Measurements from ENCODE around the gene SP9. TPM values are rescaled to one million over a fixed set of nuclear protein-coding genes. Genes with fewer than 3 reads are reported as not detected.
A peak's percentile ranks its signal among the peaks of the same experiment; 100 is the strongest.

Gene SP9
- total and polyA plus RNA-seq, 9 of the 15 experiments (the other 6 are each of a cell fraction or from before 2014, with no cell fraction given), result 0.04 to 0.23 (median 0.11) TPM; not detected in 3

DNA sequence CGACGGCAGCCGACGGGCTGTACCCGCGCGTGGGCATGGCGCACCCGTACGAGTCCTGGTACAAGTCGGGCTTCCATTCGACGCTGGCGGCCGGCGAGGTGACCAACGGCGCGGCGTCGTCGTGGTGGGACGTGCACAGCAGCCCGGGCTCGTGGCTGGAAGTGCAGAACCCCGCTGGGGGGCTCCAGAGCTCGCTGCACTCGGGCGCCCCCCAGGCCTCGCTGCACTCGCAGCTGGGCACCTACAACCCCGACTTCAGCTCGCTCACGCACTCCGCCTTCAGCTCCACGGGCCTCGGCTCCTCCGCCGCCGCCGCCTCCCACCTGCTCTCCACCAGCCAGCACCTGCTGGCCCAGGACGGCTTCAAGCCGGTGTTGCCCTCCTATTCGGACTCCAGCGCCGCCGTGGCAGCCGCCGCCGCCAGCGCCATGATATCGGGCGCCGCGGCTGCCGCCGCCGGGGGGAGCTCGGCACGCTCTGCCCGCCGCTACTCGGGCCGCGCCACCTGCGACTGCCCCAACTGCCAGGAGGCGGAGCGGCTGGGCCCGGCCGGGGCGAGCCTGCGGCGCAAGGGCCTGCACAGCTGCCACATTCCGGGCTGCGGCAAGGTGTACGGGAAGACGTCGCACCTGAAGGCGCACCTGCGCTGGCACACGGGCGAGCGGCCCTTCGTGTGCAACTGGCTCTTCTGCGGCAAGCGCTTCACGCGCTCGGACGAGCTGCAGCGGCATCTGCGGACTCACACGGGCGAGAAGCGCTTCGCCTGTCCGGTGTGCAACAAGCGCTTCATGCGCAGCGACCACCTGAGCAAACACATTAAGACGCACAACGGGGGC lies 2.0 kb downstream of the SP9 start:
- peaks cover 15 to 42% of the 10 kb centered on the region in 2 experiments; a peak in 3 of 5 replicates for H3K4me1 ChIP-seq (replicated peaks in 1 of 2; ENCODE audit: control insufficient read depth in 2 of 2, insufficient read depth in 2 of 2, low read length in 2 of 2)
- H3K9ac ChIP-seq (ENCODE audit: insufficient read depth in 1 of 2, low read depth in 2 of 2, low read length in 2 of 2), result peak overlapping the region; percentile 6 to 88; a peak in 2 of 4 replicates
- BruUV-seq (replicated peaks), result no TSS peak
- H3K27ac ChIP-seq (ENCODE audit: extremely low read depth, low read depth, low read length), result no peak overlapping the region
- in situ Hi-C loops (cut with MboI) (no loop called here), intact Hi-C loops (cut with micrococcal nuclease) (loop anchor here (5.0 to 10.0 kb wide), 3 partner anchors 89 to 454 kb away; partner anchors contain the start of genes OLA1 and SP3)
- ChIA-PET CTCF (ENCODE audit: low intra/inter-chr PET ratio) (interaction anchor here (0.8 to 5.2 kb wide), 2 partner anchors 179 to 301 kb away, joined by 3 to 44 read pairs; no protein-coding TSS in a partner anchor), POLR2A (interaction anchor here (0.6 to 1.3 kb wide), 6 partner anchors 11 to 1025 kb away, joined by 3 to 9 read pairs (median 4); no protein-coding TSS in a partner anchor)
- peak; percentile 58 for ATAC-seq
- WGBS (ENCODE audit: insufficient coverage, low coverage, missing lambda C conversion rate), result under 1% methylated on average over 87 of the region's 102 CpGs
- H3K36me3 ChIP-seq (ENCODE audit: control insufficient read depth, insufficient read depth, low read length), result no peaks in the 10 kb centered on the region
- H3K79me2 ChIP-seq (ENCODE audit: control insufficient read depth, insufficient read depth, low read length), result no peaks in the 10 kb centered on the region
- peaks cover 8% of the 10 kb centered on the region; the same call in 1 of the 2 replicates for H4K20me1 ChIP-seq (replicated peaks; ENCODE audit: control insufficient read depth, insufficient read depth, low read length)
- peak overlapping the region; percentile 77 for H3K4me2 ChIP-seq (ENCODE audit: insufficient read depth, low read length)
- DNase-seq (ENCODE audit: extremely low read depth in 1 of 4, low spot score in 3 of 4), result peak; percentile 69 to 79 (median 74)
- peak overlapping the region; percentile 87 for H2AFZ ChIP-seq (ENCODE audit: low read depth, low read length)
- H3K9me3 ChIP-seq (replicated peaks; ENCODE audit: control insufficient read depth, insufficient read depth, low read depth, low read length), result no peaks in the 10 kb centered on the region
- FAIRE-seq, result no peak
- H3K27me3 ChIP-seq (ENCODE audit: control insufficient read depth in 2 of 2, insufficient read depth in 2 of 2, low read length in 2 of 2), result peaks cover 24 to 49% of the 10 kb centered on the region in 2 experiments
- no peaks in the 10 kb centered on the region for H3K9me1 ChIP-seq (ENCODE audit: control insufficient read depth, insufficient read depth, low read length)
- peak overlapping the region; percentile 43 for H3K4me3 ChIP-seq
- TF ChIP-seq ZNF146 (CRISPR knock-in tag; IDR thresholded peaks at IDR 0.05; ENCODE audit: unreplicated experiment) (no peak), TAF9B (IDR thresholded peaks at IDR 0.05; ENCODE audit: partially characterized antibody) (no peak), CHD4 (IDR thresholded peaks at IDR 0.05; ENCODE audit: insufficient read depth, insufficient replicate concordance, low read depth, low read length, poor library complexity, severe bottlenecking) (no peak), SMARCE1 (IDR thresholded peaks at IDR 0.05) (no peak), POLR2G (IDR thresholded peaks at IDR 0.05; ENCODE audit: low read depth, low read length) (peak; percentile 62), ZC3H4 (CRISPR knock-in tag; IDR thresholded peaks at IDR 0.05; ENCODE audit: borderline replicate concordance) (no peak; the same call in 1 of the 2 replicates), ZEB2 (IDR thresholded peaks at IDR 0.05) (no peak), L3MBTL2 (IDR thresholded peaks at IDR 0.05) (peak; percentile 99), DNMT1 (IDR thresholded peaks at IDR 0.05) (no peak)
- TF ChIP-seq, protein P1, sequence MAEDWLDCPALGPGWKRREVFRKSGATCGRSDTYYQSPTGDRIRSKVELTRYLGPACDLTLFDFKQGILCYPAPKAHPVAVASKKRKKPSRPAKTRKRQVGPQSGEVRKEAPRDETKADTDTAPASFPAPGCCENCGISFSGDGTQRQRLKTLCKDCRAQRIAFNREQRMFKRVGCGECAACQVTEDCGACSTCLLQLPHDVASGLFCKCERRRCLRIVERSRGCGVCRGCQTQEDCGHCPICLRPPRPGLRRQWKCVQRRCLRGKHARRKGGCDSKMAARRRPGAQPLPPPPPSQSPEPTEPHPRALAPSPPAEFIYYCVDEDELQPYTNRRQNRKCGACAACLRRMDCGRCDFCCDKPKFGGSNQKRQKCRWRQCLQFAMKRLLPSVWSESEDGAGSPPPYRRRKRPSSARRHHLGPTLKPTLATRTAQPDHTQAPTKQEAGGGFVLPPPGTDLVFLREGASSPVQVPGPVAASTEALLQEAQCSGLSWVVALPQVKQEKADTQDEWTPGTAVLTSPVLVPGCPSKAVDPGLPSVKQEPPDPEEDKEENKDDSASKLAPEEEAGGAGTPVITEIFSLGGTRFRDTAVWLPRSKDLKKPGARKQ (CRISPR knock-in tag; IDR thresholded peaks at IDR 0.05), result no peak
- TF ChIP-seq, protein P2, sequence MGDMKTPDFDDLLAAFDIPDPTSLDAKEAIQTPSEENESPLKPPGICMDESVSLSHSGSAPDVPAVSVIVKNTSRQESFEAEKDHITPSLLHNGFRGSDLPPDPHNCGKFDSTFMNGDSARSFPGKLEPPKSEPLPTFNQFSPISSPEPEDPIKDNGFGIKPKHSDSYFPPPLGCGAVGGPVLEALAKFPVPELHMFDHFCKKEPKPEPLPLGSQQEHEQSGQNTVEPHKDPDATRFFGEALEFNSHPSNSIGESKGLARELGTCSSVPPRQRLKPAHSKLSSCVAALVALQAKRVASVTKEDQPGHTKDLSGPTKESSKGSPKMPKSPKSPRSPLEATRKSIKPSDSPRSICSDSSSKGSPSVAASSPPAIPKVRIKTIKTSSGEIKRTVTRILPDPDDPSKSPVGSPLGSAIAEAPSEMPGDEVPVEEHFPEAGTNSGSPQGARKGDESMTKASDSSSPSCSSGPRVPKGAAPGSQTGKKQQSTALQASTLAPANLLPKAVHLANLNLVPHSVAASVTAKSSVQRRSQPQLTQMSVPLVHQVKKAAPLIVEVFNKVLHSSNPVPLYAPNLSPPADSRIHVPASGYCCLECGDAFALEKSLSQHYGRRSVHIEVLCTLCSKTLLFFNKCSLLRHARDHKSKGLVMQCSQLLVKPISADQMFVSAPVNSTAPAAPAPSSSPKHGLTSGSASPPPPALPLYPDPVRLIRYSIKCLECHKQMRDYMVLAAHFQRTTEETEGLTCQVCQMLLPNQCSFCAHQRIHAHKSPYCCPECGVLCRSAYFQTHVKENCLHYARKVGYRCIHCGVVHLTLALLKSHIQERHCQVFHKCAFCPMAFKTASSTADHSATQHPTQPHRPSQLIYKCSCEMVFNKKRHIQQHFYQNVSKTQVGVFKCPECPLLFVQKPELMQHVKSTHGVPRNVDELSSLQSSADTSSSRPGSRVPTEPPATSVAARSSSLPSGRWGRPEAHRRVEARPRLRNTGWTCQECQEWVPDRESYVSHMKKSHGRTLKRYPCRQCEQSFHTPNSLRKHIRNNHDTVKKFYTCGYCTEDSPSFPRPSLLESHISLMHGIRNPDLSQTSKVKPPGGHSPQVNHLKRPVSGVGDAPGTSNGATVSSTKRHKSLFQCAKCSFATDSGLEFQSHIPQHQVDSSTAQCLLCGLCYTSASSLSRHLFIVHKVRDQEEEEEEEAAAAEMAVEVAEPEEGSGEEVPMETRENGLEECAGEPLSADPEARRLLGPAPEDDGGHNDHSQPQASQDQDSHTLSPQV (IDR thresholded peaks at IDR 0.05), result peak; percentile 67; the same call in 1 of the 2 replicates
